Right forelimb (tissue), 1 donor: ENCODE results near the gene YWHAH.

ENCODE experiments used
- DNase-seq: peaks from one replicate; pipeline ENCODE4 v3.0.0-alpha.2; 2018

YWHAH gene

GRCh38 chr22:31983911-31984656 lies 39.7 kb downstream of the YWHAH start:
- DNase-seq: no peak

GRCh38 chr22:31987218-31987617 lies 42.9 kb downstream of the YWHAH start:
- DNase-seq: no peak

GRCh38 chr22:31991102-31991839 lies 46.9 kb downstream of the YWHAH start:
- no peak for DNase-seq

- DNase-seq: no peak
These were observed 50.7 kb downstream of the YWHAH start for GRCh38 chr22:31995046-31995445.

- DNase-seq: no peak
These were observed 51.5 kb downstream of the YWHAH start for GRCh38 chr22:31995807-31996206.

- DNase-seq: no peak
These were observed 54.5 kb downstream of the YWHAH start for GRCh38 chr22:31998784-31999385.

GRCh38 chr22:32000181-32000580 lies 55.8 kb downstream of the YWHAH start:
- no peak for DNase-seq

- no peak for DNase-seq
These were observed 61.1 kb downstream of the YWHAH start for GRCh38 chr22:32005453-32005852.
